ENCODE results near the gene UBA52.
"Not testable (repeated sequence)": the region's sequence is repeated elsewhere in the genome, so short reads cannot be mapped to it uniquely, and the experiment has no call there.

Gene UBA52

DNA sequence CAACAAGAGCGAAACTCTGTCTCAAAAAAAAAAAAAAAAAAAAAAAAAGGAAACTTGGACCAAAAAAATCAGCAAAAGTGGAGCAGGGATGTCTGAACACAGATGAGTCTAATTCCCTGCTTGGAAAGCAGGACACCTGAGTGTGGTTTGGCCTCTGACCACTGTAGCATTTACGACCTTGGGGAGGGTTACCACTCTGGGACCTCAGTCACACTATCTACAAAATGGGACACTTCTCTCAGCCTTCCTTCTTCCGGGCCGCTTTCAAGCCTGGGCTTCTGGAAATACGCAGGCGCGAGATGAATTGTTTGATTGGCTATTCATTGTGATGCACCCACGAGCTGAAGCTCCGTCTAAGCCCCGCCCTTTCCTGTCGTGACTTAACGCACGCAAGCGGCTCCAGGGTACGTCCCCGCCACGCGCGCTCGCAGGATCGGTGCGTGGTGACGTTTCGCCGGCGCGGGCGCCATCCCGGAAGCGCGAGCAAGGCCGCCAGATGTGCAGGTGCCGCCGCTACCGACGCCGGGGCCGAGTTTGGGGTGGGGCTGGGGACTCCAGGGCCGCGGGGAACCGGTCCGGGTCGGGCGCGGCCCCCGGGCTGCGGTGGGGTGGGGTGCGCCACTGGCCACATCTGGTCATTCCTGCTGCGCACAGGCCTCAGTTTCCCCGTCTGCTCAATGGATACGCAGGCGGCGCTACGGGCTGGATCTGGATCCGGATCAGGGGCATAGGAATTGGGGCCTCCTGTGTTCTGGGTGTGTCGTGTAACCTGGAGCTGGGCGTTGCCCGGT lies 14.1 kb upstream of the UBA52 start, which contains the start of gene KXD1:
TSS of gene KXD1 (plus strand) at position 460 of the 791 bp plus-strand sequence. CDS start 4,187 bp downstream, outside the sequence.
- DNase-seq, result peak; percentile 98

DNA sequence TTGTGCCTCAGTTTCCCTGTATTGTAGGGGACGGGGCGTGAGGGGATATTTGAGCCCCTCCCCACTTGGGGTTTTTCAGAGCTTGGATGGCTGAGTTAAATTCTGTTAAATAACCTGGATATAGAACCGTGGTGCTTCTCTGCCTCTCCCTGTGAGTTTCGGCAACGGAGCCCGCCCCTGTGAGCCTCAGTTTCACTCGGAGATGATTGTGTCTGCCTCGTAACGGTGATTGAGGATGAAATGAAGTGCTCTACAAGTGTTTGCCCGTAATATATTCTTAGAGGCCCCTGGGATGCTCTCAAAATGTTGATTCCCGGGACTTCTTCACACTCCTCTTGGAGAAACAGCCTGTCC lies 13.5 kb upstream of the UBA52 start:
- DNase-seq, result no peak

DNA sequence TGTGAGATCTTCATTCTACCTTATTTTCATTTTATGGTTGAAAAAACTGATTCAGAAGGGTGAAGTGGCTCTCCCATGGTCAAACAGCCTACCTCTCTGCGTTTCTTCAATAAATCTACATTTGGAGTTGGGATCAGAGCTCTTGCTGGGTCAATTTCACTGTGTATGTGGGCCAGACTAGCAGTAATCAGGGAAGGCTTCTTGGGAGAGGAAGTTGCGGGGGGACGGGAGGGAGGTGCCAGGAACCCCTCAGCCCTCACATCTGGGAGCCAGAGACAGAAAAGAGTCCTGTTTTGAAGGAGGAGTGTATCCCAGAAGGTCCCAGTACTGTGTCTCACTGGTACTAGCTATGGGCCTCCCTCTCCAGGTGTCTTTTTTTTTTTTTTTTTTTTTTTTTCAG lies 13.1 kb upstream of the UBA52 start:
- DNase-seq, result no peak

DNA sequence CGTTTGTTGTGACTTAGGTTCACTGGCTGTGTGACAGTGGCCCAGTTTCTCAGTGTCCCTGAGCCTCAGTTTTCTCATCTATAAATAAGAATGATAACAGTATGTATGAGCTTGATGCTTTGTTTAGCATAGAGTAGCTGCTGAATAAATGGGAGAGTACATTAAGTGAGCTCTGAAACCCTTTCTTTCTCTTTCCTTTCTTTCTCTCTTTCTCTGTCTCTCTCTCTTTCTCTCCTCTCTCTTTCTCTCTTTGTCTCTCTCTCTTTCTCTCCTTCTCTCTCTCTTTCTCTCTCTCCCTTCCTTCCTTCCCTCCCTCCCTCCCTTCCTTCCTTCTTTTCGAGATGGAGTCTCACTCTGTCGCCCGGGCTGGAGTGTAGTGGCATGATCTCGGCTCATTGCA lies 12.0 kb upstream of the UBA52 start:
- no peak for DNase-seq

DNA sequence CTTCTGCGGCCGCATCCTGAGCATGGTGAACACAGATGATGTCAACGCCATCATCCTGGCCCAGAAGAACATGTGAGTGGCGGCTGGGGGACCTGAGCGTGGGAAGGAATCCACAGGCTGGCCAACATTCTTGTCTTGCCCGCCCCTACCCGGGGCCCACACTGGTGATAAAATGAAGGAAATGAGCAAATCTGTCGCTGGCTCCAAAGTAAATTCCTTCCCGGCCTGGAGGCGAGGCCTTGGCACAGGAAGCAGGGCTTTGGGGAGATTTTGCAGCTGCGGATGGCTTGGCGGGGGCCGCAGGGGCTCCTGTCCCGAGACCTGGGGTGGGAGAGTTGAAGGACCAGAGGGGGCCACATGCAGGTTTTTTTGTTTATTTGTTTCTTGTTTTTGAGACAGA lies 9.6 kb upstream of the UBA52 start:
- peak; percentile 75 for DNase-seq

DNA sequence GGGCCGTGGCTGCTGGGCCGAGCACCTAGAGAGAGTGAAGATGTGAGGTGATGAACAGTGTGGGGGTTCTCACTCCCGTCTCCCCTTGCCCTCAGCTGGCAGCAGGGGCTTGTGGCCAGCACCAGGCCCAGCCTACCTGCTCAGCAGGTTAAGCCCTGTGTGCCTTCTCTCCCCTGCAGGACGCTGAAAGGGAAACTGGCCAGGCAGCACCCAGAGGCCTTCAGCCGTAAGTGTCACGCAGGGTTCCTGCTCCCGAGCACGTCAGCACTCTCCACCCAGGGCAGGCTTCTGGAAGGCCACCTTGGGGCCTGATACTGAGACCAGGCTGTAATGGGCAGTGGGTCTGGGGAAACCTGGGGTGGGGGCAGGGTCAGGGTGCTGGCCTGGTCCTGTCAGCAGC lies 4.7 kb upstream of the UBA52 start:
- no peak for DNase-seq

DNA sequence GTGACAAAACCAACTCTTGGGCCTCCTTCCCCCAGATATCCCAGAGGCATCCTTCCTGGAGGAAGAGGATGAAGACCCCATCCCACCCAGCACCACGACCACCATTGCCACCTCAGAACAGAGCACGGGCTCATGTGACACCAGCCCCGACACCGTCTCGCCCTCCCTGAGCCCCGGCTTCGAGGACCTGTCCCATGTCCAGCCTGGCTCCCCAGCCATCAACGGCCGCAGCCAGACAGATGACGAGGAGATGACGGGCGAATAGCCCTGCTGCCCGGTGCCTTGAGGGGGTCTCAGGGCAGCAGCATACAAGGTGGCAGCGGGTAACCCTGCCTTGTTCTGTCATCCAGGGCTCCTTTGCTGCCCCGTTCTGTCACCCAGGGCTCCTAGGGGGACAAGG lies 3.3 kb upstream of the UBA52 start:
- DNase-seq, result no peak

DNA sequence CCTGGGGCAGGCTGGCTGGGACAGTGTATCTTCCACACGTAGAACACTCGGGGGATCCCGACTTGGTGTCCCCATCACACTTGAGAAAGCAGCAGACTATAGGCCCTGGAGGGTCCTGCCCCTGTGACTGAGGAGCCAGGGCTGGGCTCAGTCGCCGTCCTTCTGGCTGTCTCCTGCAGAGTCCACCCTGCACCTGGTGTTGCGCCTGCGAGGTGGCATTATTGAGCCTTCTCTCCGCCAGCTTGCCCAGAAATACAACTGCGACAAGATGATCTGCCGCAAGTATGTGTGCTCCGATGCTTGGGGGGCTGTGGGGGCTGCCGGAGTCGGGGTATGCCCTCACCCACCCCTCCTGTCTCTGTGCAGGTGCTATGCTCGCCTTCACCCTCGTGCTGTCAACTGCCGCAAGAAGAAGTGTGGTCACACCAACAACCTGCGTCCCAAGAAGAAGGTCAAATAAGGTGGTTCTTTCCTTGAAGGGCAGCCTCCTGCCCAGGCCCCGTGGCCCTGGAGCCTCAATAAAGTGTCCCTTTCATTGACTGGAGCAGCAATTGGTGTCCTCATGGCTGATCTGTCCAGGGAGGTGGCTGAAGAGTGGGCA lies 3.1 kb downstream of the UBA52 start:
- DNase-seq, result no peak

DNA sequence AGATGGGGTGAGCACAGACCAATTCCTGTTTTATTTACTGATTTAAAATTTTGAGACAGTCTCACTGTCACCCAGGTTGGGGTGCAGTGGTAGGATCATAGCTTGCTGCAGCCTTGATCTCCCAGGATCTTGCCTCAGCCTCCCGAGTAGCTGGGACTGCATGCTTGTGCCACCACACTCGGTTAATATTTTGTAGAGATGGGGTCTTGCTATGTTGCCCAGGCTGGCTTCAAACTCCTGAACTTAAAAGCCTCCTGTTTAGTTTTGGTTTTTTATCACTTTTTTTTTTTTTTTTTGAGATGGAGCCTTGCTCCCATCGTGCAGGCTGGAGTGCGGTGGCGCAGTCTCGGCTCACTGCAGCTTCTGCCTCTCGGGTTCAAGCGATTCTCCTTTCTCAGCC lies 4.7 kb downstream of the UBA52 start:
- no peak for DNase-seq

DNA sequence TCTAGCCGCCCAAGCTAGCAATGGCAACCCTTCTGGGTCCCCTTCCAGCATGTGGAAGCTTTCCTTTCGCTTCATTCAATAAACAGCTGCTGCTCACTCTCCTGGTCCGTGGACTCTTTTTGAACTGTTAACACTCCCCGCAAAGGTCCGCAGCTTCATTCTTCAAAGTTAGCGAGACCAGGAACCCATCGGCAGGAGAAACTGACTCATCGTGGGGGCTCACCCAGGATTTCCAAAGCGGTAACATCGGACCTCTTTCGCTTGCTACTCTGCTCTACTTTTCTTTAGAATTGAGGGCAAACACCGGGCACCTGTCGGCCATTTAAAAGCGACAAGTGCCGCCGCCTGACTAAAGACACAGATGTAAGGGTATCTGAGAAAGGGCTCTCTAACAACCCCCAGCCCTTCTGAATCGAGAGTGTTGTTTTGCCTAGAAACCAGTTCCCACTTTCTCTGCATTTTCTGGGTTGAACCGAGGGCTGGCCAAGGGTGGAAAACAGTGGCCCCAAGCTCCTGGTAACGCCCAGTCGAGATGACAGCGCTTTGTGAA lies 5.8 kb downstream of the UBA52 start:
- no peak for DNase-seq

DNA sequence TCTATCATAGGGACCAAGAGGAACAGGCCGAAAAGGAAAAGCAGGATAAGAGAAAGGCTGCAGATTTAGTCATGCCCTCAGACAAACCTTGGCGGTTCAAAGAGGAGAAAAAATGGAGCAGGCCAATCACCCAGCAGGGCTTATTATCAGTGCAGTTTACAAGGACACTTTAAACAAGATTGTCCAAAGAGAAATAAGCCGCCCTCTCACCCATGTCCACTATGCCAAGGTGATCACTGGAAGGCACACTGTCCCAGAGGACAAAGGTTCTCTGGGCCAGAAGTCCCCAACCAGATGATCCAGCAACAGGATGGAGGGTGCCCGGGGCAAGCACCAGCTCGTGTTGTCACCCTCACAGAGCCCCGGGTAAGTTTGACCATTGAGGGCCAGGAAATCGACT lies 8.7 kb downstream of the UBA52 start:
- no peak for DNase-seq

DNA sequence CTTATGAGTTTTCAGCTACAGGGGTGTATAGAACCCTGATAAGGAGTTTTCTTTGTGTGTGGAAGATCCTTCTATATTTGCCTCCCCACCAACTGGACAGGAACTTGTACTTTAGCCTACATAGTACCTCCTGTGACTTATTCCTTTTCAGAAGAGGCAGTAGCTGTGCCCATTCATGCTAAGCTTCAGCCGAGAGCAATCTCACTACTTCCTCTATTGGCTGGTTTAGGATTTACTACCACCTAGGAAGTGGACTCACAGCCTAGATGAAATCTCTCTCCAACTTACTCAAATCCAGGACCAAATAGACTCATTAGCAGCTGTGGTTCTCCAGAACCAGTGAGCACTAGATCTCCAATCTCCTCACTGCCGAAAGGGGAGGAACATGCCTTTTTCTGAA lies 14.6 kb downstream of the UBA52 start:
- DNase-seq, result no peak

DNA sequence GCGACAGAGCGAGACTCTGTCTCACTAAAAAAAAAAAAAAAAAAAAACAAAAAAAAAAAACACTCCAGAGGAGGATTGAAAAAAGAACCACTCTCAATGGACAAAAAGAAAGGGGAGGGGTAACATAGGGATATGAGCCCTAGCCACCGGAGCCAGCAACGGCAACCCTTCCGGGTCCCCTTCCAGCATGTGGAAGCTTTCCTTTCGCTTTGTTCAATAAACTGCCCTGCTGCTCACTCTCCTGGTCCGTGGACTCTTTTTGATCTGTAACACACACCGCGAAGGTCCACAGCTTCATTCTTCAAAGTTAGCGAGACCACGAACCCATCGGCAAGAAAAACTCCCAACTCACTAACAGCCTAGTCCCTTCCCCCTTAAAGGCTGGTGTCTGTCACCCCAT lies 15.9 kb downstream of the UBA52 start:
- DNase-seq, result no peak

DNA sequence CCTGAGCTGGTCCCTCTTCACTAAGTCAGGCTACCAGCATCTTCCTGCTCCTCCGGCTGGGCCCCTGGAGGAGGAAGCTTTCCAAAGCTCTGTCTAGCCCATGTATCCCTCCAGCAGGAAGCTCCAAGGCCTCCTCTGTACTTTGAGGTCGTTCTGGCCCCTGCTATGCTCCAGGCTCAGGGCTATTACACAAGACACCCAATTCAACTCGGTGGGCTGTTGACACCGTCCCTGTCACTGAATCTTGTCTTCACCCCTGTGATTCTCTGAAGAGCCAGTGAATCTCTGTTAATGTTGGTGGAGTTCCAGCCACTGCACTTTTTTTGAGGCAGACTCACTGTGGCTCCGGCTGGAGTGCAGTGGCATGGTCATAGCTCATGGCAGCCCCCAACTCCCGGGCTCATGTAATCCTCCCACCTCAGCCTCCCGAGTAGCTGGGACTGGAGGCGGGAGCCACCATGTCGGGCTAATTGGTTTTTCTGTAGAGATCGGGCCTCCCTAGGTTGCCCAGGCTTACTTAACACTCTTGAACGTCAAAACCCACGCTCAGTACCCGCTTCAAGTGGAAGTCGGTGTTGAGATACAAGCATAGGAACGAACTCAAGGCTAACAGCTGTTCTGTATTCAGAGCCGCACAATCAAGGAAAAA lies 16.4 kb downstream of the UBA52 start:
- DNase-seq, result no peak

DNA sequence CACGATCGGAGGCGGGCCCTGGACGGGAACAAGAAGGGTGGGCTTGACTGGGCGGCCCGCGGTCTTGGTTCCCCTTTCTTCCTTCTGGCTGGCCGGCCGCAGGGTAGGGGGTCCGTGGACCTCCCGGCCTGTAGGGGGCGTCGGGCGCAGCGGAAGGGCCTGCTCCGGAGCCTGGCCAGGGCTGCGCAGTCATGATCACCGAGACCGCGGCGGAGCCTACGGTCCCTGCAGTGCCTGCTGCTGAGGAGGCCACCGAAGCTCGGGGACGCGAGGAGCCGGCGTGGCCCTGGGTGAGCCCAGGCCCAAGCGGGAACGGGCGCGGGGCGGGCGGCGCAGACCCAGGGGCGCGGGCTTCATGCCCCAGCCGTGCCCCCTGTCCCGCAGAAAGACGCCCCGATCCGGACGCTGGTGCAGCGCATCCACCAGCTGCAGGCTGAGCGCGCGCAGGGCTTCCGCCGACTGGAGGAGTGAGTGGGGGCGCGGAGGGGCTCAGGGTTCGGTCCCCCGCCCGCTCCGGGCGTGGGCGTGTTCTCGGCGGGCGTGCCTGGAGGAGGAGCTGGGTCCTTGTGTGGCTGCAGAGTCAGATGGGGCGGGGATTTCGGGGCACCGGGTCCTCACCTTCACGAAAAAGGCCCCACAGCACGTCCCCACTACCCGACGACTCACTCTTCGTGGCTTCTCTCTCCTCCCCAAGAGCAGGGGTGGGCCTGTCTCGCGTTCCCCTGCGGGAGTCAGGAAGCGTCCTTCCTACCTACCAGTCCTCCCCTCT lies 17.1 kb downstream of the UBA52 start, which contains the start of gene REX1BD:
TSS of gene REX1BD (plus strand) at position 188 of the 769 bp plus-strand sequence. CDS start at position 192, 4 bp downstream.
- peak; percentile 93 for DNase-seq

DNA sequence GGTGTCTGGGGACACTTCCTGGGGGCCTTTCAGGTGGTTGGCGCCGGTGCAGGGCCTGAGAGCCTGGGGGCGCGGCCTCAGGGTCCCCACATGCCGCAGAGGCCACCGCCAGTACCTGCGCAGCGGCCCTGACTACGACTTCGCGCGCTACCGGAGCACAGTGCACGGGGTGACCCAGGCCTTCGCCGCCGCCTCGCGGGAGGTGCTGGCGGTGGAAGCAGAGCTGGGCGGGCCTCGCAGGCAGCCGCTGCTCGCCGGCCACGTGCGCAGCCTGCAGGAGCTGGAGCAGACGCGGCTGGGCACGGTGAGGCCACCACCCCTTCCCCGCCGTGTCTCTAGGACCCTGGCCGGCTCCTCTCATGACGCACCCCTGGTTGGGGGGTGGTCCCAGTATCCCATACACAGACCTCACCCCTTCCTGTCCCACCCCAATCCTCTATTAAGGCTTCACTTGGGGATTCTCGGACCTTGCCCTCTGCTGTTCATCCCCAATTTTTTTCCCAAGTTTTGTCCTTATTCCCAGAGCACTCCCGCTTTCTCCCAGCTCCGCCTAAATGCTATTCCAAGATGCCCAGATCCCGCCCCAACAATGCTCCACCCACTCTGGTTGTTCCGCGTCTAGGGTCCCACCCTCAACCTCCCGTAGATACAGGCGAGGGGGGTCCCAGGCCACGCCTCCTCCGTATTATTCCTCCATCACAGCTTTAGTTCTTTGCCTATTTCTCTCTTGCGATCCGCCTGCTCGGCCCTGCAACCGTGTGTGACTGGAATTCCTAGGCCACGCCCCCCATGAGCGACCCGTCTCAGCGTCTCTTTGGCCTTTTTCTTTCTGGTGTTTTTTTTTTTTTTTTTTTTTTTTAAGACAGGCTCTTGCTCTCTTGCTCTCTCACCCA lies 18.0 kb downstream of the UBA52 start:
- DNase-seq, result peak; percentile 83

DNA sequence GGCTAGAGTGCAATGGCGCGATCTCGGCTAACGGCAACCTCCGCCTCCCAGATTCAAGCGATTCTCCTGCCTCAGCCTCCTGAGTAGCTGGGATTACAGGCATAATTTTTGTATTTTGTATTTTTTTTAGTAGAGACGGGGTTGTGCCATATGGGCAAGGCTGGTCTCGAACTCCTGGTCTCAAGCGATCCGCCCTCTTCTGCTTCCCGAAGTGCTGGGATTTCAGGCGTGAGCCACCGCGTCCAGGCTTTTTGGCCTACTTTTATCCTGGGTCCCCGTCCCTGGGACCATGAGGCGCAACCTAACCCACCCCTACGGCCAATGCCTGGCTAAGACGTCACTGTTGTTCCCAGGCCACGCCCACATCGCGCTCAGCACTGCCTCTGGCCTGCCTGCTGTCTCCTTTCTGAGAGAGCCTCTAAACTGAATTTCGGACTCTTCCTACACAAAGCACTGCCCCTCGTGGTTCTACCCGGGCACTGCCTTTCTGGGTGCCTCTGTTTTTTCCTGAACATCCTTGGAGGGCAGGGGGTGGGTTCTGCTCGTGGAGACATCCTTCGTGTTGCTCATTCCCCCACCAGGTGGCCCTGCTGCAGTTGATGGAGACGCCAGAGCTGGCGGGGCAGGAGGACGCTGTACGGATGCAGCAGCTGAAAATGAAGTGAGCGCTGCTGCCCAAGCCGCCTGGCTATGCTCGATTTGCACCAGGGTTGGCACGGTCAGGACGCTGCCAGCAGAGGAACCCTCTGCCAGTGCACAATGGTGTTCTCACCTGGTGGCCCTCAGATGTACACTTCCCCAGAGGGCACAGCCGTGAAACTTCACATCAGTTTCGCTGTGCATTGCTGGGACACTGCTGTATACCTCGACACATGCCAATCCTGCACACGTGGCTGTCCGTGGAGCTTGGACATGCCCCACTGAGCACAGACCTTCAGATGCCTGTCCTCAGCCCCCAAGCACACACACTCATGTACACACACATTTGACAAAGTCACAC lies 18.9 kb downstream of the UBA52 start:
- peak; percentile 92 for DNase-seq

DNA sequence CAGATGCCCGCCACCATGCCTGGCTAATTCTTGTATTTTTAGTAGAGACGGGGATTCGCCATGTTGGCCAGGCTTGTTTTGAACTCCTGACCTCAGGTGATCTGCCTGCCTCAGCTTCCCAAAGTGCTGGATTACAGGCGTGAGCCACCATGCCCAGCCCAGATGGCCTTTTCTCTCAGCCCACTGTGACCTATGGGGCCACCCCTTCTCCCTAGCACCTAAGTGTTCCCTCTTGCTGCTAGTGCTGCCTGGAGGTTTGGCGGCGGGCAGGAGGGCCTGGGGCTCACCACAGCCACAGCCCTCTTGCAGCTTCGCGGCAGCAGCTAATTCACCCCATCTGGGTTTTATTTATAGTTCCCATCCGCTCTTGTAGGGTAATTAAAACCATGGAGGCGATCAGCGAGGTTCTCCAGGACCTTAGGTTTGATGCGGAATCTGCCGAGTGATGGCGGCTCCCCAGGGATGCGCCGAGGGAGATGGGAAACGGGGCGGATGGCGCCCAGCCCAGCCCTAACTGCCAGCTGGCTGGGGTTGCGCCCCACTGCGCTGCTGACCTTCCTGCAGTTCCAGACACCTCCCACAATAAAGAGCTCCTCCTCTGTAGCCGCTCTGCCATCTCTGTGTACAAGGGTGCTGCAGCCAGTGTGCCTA lies 20.2 kb downstream of the UBA52 start:
- DNase-seq, result no peak

DNA sequence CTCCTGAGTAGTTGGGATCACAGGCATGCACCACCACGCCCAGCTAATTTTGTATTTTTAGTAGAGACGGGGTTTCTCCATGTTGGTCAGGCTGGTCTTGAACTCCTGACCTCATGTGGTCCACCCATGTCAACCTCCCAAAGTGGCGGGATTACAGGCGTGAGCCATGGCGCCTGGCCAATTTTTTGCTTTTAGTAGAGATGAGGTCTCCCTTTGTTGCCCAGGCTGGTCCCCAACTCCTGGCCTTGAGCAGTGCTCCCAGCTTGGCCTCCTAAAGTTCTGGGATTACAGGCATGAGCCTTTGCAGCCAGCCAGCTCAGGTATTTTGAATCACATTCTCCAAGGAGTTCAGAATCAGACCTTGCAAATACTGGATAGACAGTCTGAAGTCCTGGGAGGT lies 21.1 kb downstream of the UBA52 start:
- DNase-seq, result not testable (repeated sequence)

Measured in femur (tissue), 1 donor.